ENCODE data around the gene DDX41.

GRCh38 chr5:177505075-177505474 is 11.7 kb downstream of the DDX41 start:
- no peak for TF ChIP-seq CTCF (IDR thresholded peaks at IDR 0.05)
- TF ChIP-seq POLR2A (IDR thresholded peaks at IDR 0.05) = no peak

Measured in esophagus squamous epithelium (tissue), 4 donors.